Measurements from ENCODE around the gene MPRIP.
A peak's percentile ranks its signal among the peaks of the same experiment; 100 is the strongest.
"Not testable (repeated sequence)": the region's sequence is repeated elsewhere in the genome, so short reads cannot be mapped to it uniquely, and the experiment has no call there.

MPRIP gene

DNA sequence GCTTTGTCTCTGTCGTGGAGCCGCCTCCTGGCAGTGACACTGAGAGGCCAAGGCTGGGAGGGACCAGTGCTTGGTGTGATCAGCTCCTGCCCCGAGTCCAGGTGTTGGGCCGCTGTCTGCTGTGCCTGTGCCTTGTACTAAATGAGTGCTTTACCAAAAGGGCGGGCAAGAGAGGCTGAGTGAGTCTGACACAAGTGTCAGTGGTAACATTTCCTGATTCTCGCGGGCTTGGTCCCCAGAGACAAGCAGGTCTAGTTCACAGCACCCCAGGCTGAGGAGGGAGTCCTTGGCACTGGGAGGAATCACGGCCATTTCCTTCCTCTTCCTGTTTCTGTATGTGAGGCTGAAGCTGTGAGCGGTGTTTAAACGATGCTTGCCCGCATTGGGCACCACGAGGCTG is 133.7 kb downstream of the MPRIP start:
- TF ChIP-seq JUND (IDR thresholded peaks at IDR 0.05; ENCODE audit: low read depth) = no peak
- in situ Hi-C loops (cut with HindIII; ENCODE audit: low pct_unique_long_range_greater_than_20kb, low sequenced_read_pairs) = no loop called here
- no peak for DNase-seq (ENCODE audit: low read depth in 1 of 2, low spot score in 1 of 2)

- no peak for DNase-seq (ENCODE audit: low read depth in 1 of 2, low spot score in 1 of 2)
- no peak for TF ChIP-seq JUND (IDR thresholded peaks at IDR 0.05; ENCODE audit: low read depth)
- in situ Hi-C loops (cut with HindIII; ENCODE audit: low pct_unique_long_range_greater_than_20kb, low sequenced_read_pairs) = no loop called here
Observed at GRCh38 chr17:17176341-17176740, 134.1 kb downstream of the MPRIP start.

- in situ Hi-C loops (cut with HindIII; ENCODE audit: low pct_unique_long_range_greater_than_20kb, low sequenced_read_pairs) = no loop called here
- DNase-seq (ENCODE audit: low read depth in 1 of 2, low spot score in 1 of 2) = no peak
- TF ChIP-seq JUND (IDR thresholded peaks at IDR 0.05; ENCODE audit: low read depth) = no peak
Observed at GRCh38 chr17:17177176-17177575, 134.9 kb downstream of the MPRIP start.

DNA sequence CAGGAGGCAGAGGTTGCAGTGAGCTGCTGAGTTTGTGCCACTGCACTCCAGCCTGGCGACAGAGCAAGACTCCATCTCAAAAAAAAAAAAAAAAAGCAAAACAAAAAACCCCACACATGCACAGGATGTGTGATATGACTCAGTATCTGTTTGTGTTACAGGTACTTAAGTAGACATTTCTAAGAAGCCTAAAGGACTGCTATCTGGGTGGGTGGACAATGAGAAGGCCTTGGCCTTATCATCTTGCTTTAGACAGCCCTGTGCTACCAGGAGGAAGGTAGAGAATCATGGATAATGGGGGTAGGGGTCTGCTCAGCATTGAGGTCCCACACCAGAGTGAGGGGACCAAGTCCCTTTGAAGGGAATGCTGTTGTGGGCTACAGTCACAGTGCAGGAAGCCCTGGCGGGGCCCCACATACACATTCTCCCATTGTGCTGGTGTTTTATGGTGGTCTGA is 137.1 kb downstream of the MPRIP start:
- in situ Hi-C loops (cut with HindIII; ENCODE audit: low pct_unique_long_range_greater_than_20kb, low sequenced_read_pairs) = no loop called here
- TF ChIP-seq JUND (IDR thresholded peaks at IDR 0.05; ENCODE audit: low read depth) = no peak
- no peak for DNase-seq (ENCODE audit: low read depth in 1 of 2, low spot score in 1 of 2)

GRCh38 chr17:17180141-17180603 is 137.9 kb downstream of the MPRIP start:
- no peak for TF ChIP-seq JUND (IDR thresholded peaks at IDR 0.05; ENCODE audit: low read depth)
- peak; percentile 58 to 64 for DNase-seq (ENCODE audit: low read depth in 1 of 2, low spot score in 1 of 2)
- in situ Hi-C loops (cut with HindIII; ENCODE audit: low pct_unique_long_range_greater_than_20kb, low sequenced_read_pairs) = no loop called here

DNA sequence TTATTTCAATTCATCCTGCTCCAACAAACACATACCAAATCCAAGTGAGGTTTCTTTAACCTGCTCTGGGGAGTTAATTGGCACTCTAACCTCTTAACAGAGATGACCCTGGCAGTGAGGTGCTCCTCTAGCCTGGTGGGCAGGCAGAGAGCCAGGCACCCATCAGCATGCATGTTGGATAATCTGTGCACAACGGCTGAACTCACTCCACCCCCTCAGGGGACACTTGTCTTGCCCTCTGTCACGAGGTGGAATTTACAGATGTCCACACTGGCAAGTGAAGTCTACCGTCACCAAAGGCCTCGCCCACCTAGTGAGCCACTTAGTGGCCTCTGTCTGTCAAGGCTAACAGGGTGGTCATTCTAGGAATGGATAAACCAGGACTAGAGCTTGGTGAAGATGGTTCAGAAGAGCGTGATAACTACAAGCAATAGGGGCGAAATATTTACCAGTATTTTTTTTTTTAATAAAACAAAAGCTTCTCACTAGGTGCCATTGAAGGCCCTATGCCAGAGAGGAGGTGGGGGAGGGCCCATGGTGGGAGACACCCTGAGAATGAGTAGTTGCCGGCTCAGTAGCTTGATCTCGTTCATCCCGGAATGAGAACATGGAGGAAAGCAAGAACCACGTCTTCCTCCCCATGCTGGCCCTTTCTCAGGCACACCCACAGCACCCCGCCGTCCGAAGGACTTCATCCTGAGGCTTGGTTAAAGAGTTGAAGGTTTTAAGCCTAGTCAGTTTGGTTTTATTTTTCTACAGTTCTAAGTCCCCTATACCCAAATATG is 138.7 kb downstream of the MPRIP start:
- TF ChIP-seq JUND (IDR thresholded peaks at IDR 0.05; ENCODE audit: low read depth) = no peak
- in situ Hi-C loops (cut with HindIII; ENCODE audit: low pct_unique_long_range_greater_than_20kb, low sequenced_read_pairs) = no loop called here
- DNase-seq (ENCODE audit: low read depth in 1 of 2, low spot score in 1 of 2) = no peak

GRCh38 chr17:17181666-17182597 is 139.7 kb downstream of the MPRIP start:
- no peak for DNase-seq (ENCODE audit: low read depth in 1 of 2, low spot score in 1 of 2)
- TF ChIP-seq JUND (IDR thresholded peaks at IDR 0.05; ENCODE audit: low read depth) = no peak
- in situ Hi-C loops (cut with HindIII; ENCODE audit: low pct_unique_long_range_greater_than_20kb, low sequenced_read_pairs) = no loop called here

- DNase-seq (ENCODE audit: low read depth in 1 of 2, low spot score in 1 of 2) = no peak
- TF ChIP-seq JUND (IDR thresholded peaks at IDR 0.05; ENCODE audit: low read depth) = no peak
- in situ Hi-C loops (cut with HindIII; ENCODE audit: low pct_unique_long_range_greater_than_20kb, low sequenced_read_pairs) = no loop called here
Observed at GRCh38 chr17:17182598-17183136, 140.4 kb downstream of the MPRIP start.

DNA sequence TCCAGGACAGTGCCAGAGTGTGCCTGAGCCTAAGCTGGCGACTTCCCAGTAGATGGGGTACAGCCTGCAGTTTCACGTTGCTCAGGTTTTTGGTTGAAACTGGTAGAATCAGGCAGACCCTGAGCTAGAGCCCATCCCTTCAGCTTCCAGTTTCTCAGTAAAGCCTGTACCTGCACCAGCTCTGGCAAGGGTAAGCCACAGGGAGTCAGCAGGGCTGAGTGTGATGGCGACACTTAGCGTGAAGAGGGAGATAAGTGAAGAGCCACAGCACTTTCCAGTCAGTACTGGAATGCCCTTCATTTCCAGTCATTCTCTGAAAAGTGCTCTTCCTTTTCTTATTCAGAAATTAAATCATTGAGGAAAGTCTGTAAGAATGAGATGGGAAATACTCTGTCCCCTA is 141.5 kb downstream of the MPRIP start:
- no peak for DNase-seq (ENCODE audit: low read depth in 1 of 2, low spot score in 1 of 2)
- no peak for TF ChIP-seq JUND (IDR thresholded peaks at IDR 0.05; ENCODE audit: low read depth)
- in situ Hi-C loops (cut with HindIII; ENCODE audit: low pct_unique_long_range_greater_than_20kb, low sequenced_read_pairs) = no loop called here

- in situ Hi-C loops (cut with HindIII; ENCODE audit: low pct_unique_long_range_greater_than_20kb, low sequenced_read_pairs); DNase-seq (ENCODE audit: low read depth in 1 of 2, low spot score in 1 of 2): not testable (repeated sequence)
Observed at GRCh38 chr17:17184985-17185757, 142.9 kb downstream of the MPRIP start.

GRCh38 chr17:17186051-17186450 is 143.8 kb downstream of the MPRIP start:
- no peak for TF ChIP-seq JUND (IDR thresholded peaks at IDR 0.05; ENCODE audit: low read depth)
- DNase-seq (ENCODE audit: low read depth in 1 of 2, low spot score in 1 of 2) = peak in 1 of 2 experiments; percentile 9
- in situ Hi-C loops (cut with HindIII; ENCODE audit: low pct_unique_long_range_greater_than_20kb, low sequenced_read_pairs) = no loop called here
